HG02981 (cell line): ENCODE data around the gene MDC1.
A peak's percentile ranks its signal among the peaks of the same experiment; 100 is the strongest.
"Not testable (repeated sequence)": the region's sequence is repeated elsewhere in the genome, so short reads cannot be mapped to it uniquely, and the experiment has no call there.

Experiments used
- ATAC-seq: cut with Tn5 transposase; IDR thresholded peaks from one replicate; pipeline ENCODE4 v1.9.1; 2021; ENCODE audit warnings: mild to moderate bottlenecking, moderate library complexity; ENCODE audit not compliant: unreplicated experiment

The MDC1 gene

DNA sequence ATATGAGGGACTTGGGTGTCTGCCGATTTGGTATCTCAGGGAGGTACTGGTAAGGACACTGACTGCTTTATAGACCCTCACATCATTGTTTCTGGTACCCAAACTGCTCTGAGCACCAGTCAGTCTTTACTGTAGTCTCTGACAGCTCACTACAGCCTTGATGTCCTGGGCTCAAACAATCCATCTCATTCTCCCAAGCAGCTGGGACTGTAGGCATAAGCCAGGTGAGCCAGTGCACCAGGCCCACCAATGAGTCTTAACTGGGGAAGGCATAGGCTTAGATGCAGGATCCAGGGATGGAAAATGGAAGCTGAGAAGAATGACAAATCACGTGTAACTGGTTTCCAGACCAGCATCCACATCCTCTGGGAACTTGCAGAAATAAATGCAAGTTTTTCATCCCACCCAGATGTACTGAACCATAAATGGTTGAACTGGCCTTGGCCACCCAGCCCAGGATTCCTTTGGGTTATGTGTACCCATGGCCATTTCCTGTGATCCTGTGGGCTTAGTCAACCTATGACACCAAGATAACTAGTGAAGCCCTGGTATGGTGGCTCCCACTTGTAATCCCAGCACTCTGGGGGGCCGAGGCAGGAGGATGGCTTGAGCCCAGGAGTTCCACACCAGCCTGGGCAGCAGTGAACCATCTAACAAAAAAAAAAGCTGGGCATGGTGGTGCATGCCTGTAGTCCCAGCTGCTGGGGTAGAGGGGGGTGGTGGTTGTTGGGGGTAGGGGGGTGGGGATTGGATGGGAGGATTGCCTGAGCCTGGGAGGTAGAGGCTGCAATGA is 8.8 kb upstream of the MDC1 start:
- no peak for ATAC-seq

DNA sequence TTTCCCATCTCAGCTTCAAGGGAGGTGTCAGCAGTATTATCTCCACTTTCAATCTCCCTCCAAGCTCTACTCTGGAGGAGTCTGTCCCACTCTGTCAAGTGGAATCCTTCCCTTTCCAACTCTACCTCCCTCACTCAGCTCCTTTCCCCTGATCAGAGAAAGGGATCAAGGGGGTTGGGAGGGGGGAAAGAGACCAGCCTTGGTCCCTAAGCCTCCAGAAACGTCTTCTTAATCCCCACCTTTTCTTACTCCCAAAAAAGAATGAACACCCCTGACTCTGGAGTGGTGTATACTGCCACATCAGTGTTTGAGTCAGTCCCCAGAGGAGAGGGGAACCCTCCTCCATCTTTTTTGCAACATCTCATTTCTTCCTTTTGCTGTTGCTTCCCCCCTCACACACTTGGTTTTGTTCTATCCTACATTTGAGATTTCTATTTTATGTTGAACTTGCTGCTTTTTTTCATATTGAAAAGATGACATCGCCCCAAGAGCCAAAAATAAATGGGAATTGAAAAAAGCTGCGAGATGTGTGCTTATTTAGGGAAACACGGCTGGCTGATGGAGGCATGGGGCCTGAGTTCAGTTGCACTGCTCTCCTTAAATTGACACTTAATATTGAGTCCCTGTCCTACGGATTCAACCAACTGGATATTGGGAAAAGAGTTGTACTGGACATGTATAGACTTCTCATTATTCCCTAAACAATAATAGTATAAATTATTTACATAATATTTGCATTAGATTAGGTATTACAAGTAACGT is 8.0 kb upstream of the MDC1 start:
- ATAC-seq = no peak

DNA sequence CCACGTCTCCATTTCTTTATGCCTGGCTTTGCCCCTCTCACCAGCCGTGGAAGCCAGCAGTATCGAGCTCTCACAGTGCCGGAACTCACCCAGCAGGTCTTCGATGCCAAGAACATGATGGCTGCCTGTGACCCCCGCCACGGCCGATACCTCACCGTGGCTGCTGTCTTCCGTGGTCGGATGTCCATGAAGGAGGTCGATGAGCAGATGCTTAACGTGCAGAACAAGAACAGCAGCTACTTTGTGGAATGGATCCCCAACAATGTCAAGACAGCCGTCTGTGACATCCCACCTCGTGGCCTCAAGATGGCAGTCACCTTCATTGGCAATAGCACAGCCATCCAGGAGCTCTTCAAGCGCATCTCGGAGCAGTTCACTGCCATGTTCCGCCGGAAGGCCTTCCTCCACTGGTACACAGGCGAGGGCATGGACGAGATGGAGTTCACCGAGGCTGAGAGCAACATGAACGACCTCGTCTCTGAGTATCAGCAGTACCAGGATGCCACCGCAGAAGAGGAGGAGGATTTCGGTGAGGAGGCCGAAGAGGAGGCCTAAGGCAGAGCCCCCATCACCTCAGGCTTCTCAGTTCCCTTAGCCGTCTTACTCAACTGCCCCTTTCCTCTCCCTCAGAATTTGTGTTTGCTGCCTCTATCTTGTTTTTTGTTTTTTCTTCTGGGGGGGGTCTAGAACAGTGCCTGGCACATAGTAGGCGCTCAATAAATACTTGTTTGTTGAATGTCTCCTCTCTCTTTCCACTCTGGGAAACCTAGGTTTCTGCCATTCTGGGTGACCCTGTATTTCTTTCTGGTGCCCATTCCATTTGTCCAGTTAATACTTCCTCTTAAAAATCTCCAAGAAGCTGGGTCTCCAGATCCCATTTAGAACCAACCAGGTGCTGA is 7.0 kb upstream of the MDC1 start:
- ATAC-seq = not testable (repeated sequence)

DNA sequence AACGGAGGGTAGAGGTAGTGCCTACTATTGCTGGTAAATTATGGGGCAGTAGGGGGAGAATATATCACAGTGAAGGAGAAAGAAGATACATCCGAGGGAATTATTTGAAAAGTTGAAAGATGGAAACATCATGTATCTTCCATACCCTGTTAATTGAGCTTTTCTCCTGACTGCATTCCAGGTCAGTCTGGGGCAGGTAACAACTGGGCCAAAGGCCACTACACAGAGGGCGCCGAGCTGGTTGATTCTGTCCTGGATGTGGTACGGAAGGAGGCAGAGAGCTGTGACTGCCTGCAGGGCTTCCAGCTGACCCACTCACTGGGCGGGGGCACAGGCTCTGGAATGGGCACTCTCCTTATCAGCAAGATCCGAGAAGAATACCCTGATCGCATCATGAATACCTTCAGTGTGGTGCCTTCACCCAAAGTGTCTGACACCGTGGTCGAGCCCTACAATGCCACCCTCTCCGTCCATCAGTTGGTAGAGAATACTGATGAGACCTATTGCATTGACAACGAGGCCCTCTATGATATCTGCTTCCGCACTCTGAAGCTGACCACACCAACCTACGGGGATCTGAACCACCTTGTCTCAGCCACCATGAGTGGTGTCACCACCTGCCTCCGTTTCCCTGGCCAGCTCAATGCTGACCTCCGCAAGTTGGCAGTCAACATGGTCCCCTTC is 6.2 kb upstream of the MDC1 start:
- ATAC-seq = not testable (repeated sequence)

DNA sequence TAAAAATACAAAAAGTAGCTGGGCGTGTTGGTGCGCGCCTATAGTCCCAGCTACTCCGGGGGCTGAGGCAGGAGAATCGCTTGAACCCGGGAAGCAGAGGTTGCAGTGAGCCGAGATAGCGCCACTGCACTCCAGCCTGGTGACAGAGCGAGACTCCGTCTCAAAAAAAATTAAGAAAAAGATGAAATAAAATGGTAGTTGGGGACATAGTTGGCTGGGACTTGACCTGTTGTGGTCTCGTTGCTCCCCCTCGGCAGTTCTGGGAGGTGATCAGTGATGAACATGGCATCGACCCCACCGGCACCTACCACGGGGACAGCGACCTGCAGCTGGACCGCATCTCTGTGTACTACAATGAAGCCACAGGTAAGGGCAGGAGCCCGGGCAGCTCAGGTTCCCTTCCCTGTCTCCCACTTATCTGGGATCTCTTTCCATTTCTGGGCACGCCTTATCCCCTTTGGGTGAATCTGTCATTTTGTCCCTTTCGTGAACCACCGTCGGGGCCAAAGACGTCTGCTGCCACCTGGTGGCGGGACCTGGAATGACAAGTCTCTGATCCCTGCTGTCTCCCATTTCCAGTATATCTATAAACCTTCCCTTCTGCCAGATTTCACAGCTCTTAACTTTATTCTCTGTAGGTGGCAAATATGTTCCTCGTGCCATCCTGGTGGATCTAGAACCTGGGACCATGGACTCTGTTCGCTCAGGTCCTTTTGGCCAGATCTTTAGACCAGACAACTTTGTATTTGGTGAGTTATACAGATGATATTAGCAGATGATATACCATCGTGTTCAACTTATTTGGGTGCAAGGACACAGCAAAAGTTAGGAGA is 5.4 kb upstream of the MDC1 start:
- ATAC-seq = no peak

DNA sequence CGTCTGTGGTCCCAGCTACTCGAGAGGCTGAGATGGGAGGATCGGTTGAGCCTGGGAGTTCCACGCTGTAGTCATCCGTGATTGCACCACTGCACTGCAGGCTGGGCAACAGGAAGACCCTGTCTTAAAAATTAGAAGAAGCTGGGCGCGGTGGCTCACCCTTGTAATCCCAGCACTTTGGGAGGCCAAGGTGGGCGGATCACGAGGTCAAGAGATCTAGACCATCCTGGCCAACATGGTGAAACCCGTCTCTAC is 4.9 kb upstream of the MDC1 start:
- not testable (repeated sequence) for ATAC-seq

DNA sequence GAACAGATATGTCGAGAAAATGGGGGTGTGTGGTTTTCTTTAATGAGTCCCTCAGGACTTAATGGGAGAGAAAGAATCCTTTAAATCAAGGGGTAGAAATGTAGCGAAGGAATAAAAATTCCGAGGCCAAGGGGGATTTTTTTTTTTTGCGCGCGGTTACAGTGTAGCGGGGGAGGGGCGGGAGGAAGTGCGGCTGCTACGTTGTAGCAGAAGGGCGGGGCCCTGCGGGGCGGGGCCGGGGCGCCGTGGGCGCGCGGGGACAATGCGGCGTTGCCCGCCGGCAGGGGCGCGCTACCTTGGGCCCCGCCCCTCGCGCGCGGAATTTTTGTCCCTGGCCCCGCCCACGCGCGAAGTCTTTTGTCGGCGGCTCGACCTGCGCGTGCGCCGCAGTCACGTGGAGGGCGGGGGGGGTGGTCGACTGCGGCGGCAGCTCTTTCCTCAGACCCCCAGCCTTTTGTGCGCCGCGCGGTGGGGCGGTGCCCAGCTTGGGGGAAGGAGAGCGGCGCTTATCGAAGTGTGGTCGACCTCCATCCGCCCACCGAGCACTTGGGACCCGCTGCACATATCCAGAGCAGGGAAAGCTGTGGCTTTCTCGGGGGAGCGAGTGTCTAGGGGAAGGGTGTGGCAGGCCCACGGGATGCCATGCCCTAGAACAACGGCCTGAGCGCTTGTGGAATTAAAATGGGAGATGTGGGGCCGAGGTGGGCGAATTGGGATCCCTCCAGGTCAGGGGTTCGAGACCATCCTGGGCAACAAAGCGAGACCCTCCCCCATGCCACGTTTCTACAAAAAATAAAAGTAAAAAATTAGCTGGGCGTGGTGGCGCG is 4.3 kb upstream of the MDC1 start:
- ATAC-seq = no peak

DNA sequence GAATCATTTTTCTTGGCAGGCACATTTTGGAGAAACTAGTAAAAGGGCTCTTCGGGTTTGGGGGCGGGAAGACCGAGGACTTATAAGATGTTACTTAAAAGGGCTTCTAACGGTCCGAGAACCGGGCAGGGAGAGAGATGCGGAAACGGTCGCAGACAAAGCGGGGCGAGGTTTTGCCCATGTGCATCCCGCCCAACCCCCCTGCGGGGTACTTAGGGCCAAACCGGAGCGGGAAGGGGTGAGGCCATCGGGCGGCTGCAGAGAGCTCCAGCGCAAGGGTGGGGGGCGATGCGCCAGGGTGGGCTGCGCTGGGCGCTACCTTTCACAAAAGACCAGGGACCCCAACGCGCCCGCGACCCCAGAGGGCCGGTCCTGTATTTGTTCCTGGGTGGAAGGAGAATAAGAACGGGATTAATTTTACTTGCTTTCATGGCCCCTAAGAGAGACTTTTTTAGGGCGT is 3.7 kb upstream of the MDC1 start:
- no peak for ATAC-seq

DNA sequence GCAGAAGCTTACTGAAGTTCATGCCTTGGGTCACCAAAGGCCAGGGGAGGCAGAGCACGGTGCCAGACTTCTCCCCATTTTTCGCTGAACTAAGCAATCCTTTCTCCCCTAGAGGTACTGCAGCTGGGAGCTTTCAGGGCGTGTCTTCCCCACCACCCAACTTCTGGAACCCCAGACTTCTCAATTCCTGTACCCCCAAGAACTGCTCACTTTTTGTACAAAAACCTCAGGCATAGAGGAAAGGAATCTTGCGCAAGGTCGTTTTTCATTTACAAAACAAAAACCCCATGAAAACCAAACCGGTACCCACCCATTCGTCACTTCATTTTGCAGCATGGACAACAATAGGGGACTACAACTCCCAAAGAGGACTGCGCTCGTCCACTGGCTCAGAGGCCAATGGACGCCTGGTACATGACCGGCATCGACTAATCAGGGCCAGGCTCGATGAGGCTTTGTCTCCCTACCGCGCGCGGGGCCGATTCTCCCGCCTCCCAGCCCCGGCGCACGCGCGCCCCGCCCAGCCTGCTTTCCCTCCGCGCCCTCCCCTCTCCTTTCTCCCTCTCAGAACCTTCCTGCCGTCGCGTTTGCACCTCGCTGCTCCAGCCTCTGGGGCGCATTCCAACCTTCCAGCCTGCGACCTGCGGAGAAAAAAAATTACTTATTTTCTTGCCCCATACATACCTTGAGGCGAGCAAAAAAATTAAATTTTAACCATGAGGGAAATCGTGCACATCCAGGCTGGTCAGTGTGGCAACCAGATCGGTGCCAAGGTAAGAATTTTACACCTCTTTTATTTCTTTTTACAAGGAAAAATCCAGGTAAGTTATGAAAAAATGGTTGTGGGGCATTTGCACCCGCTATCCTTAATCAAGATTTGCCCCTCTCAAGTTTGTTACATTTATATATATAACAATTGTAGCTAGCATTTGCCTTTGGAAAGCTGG is 3.0 kb upstream of the MDC1 start, which contains the start of gene TUBB:
Gene TUBB, plus strand, starts transcription at position 562 of the 947 bp plus-strand sequence. Its CDS starts 155 bp downstream, at position 717.
- ATAC-seq = peak; percentile 37

DNA sequence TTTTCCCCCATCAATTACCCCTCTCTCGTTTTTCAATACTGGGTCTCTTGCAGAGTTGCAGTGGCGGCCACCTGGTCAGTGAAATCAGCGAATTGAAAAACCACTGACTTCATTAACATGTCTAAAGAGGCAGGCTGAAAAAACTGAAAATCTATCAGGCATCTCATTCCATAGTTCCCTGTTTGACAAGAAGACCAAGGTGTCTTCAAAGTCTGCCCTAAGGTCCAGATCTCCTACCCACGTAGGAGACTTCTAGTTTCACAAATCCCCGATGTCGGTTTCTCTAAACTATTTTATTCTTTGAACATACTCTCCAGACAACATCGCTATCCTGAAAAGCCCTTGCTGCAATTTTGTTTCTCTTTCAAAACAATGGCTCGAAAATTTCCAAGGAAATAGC is 2.3 kb upstream of the MDC1 start:
- no peak for ATAC-seq

DNA sequence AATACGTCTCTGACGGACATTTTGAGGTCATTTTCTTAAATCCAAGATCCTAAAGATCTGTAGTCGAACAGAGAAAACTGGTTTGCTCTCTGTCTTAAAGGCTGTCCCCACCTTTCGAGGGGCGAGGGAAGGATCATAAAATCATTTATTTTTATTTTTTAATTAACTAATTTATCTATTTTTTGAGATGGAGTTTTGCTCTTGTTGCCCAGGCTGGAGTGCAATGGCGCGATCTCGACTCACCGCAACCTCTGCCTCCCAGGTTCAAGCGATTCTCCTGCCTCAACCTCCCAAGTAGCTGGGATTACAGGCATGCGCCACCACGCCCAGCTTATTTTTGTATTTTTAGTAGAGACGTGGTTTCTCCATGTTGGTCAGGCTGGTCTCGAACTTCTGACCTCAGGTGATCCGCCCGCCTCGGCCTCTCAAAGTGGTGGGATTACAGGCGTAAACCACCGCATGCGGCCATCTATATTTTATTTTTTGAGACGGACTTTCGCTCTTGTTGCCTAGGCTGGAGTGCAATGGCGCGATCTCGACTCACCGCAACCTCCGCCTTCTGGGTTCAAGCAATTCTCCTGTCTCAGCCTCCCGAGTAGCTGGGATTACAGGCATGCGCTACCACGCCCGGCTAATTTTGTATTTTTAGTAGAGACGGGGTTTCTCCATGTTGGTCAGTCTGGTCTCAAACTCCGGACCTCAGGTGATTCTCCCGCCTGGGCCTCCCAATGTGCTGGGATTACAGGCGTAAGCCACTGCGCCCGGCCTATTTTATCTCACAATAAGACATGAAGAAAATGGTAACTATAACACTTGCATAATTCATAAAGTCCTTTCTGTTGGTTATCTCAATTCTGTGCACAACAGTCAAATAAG is 1.0 kb upstream of the MDC1 start:
- ATAC-seq = not testable (repeated sequence)

DNA sequence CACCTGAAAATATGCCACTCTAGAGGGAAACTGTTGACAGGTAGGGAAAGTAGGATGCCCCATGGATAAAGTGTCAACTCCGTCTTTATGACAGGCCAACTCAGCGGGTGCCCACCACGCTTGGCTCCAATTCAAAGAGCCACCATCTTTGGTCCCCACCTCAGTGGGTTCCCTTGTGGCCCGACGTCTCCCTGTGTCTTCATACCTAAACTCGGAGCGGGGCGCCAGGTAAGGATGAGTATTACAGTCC is 277 bp downstream of the MDC1 start:
- ATAC-seq = no peak

DNA sequence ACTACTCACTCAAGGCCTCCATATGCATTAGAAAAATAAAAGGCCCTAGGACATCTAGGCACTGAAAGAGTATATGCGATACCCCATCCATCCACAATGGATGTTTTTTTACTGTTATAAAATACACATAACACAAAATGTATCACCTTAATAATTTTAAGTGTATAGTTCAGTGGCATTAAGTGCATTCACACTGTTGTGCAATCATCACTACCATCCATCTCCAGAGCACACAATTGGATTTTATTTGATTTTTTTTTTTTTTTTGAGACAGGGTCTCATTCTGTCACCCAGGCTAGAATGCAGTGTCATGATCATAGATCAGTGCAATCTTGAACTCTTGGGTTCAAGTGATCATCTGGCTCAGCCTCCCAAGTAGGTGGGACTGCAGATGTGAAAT is 2.8 kb downstream of the MDC1 start:
- ATAC-seq = no peak

DNA sequence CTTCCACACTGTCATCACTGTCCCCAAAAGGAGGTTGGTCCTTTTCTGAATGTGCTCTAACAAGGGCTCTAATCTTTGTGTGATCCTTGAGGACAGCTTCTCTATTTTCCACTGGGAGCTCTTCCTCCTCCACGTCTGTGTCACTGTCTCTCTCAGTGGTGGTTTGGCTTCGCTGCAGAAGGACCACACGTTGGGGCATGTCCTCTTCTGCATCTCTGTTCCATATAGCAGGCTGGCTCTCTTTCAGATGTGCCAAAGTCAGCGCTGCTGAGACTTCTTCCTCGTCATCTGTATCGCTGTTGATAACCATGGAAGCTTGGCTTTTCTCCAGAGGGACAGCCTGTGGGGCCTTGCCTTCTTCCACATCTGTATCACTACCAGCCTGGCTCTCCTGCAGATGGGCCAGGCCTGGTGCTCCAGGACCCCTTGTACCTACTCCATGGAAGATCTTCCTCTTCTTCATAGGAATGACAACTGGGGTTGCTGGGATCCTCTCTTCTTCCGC is 4.6 kb downstream of the MDC1 start:
- ATAC-seq = no peak

DNA sequence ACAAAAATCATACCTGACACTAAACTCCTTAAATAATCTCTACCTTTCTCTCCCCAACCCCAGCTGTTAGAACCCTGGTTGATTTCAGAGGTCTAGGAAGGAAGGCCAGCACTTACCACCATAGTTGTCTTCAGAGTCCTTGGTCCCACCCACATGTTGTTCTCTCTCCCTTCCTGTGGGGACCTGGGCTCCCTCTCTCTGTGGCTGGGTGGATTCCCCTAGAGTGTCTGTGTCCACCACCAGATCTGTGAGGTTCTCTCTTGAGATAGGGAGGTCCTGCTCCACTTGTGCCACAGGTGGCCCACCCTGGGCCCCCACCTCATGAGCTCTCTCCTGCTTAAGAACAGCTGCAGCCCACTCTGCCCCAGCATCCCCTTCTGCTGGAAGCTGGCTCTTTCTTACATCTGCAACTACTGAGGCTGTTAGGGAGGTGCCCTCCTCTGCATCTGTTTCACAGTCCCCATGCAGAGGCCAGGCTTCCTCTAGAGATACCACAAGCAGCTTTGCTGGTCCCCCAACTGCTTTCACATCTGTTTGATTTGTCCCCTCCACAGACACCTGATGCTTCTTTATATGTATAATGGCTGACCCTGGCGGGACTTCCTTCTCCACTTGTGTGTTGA is 5.2 kb downstream of the MDC1 start:
- ATAC-seq = peak; percentile 51

DNA sequence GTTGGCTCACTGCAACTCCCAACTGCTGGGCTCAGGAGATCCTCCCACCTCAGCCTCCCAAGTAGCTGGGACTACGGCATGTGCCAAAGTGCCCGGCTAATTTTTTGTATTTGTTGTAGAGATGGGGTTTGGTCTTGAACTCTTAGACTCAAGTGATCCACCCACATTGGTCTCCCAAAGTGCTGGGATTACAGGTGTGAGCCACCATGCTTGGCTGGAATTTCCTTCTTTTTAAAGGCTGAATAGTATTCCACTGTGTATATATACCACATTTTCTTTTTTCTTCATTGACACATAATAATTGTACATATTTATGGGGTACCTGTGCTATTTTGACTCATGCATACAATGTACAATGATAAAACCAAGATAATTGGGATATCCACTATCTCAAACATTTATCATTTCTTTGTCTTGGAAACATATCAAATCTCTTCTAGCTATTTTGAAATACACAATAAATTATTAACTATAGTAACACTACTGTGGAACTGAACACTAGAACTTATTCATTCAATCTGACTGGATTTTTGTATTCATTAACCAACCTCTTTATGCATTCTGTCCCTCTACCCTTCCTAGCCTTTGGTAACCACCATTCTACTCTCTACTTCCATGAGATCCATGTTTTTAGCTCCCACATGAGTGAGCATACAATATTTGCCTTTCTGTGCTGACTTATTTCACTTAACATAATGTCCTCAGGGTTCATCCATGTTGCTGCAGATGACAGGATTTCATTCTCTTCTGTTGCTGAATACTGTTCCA is 7.8 kb downstream of the MDC1 start:
- ATAC-seq = no peak
